Embryonic facial prominence (tissue), 1 donor: Measurements from ENCODE around the gene ZSCAN30.
"Not testable (repeated sequence)": the region's sequence is repeated elsewhere in the genome, so short reads cannot be mapped to it uniquely, and the experiment has no call there.

Experiments
- DNase-seq: peaks from one replicate; pipeline ENCODE4 v3.0.0-alpha.2; 2016; ENCODE audit errors: extremely low spot score

Gene ZSCAN30

DNA sequence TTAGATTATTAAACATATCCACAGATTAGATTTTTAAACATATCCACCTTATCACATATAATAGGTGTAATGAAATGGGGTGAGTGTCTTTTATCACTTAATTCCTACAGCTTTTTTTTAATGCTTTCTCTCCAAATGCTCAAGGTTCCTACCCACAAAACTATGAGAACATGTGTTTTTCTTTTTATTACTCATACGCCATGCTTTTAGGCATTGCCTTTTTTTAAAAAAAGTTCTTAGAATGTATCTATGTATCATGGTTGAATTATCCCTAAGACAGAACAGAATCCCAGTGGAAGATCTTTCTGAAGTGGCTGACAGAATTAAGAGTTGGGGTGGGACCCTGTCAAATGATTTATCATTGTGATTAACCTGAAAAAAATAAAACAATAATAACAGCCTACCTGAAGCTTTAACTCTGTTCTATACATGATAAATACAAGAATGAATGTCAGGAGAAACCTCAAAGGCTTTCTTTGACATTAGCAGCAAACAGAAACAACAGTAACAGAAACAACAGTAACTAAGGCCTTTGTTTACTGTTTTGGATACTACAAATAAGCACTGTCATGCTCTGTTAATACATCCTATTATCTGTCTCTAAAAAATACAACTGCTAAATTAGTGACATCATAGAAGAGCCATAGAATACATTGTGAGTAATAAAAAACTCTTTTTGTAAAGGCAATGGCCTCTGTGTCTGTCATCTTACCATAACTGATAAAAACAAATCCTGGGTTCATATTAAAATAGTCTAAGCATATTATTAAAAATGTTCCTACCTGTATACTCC lies 53.3 kb downstream of the ZSCAN30 start:
- DNase-seq = no peak

DNA sequence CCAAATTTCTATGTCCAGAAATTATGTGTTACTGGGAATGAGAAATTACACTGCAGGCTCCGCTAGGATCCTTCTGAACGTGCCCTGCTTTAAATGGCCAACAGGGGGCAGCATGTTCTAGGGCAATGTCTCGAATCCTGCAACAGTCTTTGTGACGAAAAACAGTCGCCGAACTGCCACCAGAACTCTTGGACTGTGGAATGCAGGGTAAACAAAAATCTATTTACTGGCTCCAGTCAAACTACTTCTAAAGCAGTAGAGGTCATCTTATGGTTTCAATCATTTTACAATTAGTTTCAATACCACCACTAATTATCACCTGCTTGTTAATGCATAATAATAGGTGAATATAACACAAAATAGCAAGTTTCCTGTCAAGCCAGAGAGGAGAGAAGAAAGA lies 59.0 kb downstream of the ZSCAN30 start:
- DNase-seq = peak; percentile 32

DNA sequence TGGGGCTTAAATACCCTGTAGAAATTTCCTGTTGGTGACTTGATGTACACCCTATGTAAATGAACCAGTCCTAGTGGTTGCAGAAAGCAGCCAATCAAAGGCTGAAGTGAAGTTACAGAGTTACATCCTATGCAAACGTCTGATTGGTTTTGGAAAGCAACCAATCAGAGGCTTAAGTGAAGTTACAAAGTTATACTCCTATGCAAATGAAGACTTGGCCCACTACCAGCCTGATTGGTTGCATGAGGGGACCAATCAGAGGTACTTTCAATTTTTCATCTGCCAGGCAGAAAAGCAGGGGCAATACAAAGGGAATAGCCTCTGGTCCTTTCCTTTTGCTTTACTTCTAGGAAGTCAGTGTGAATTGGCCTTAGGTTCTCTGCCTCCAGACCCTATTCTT lies 62.8 kb downstream of the ZSCAN30 start:
- no peak for DNase-seq

DNA sequence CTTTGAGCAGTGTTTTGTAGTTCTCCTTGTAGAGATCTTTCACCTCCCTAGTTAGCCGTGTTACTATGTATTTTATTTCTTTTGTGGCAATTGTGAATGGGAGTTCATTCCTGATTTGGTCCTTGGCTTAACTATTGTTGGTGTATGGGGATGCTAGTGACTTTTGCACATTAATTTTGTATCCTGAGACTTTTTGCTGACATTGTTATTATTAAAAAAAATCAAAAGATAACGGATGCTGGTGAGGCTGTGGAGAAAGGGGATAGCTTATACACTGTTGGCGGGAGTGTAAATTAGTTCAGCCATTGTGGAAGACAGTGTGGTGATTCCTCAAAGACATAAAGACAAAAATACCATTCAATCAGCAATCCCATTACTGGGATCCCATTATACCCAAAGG lies 66.2 kb downstream of the ZSCAN30 start:
- no peak for DNase-seq

DNA sequence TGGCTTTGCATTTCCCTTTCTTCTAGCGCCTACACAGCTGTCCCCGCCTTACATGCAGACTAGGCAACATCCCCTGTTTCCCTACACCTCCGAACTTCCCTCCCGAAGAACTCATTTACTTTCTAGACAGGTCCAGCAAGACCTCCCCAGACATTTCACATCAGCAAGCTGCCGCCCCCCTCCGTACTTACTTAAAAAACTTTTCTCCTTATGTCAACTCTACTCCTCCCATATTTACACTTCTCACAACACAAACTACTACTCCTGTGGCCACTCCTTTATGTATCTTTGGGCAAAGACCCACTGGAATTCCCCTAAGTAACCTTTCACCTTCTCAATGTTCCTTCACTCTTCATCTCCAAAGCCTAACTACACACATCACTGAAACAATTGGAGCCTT lies 69.6 kb downstream of the ZSCAN30 start:
- no peak for DNase-seq

DNA sequence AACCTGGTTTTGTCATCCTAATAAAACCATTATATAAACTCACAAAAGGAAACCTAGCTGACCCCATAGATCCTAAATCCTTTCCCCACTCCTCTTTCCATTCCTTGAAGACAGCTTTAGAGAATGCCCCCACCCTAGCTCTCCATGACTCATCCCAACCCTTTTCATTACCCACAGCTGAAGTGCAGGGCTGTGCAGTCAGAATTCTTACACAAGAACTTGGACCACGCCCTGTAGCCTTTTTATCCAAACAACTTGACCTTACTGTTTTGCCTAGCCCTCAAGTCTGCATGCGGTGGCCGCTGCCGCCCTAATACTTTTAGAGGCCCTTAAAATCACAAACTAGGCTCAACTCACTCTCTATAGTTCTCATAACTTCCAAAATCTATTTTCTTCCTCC lies 70.7 kb downstream of the ZSCAN30 start:
- not testable (repeated sequence) for DNase-seq

DNA sequence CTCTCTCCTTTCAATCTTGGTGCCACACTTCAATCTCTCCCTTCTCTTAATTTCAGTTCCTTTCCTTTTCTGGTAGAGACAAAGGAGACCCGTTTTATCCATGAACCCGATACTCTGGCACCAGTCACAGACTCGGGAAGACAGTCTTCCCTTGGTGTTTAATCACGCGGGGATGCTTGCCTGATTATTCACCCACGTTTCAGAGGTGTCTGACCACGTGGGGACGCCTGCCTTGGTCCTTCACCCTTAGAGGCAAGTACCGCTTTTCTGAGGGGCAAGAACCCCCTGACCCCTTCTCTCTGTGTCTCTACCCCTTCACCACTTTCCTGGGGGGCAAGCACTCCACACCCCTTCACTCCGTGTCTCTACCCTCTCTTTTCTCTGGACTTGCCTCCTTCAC lies 73.4 kb downstream of the ZSCAN30 start:
- not testable (repeated sequence) for DNase-seq

DNA sequence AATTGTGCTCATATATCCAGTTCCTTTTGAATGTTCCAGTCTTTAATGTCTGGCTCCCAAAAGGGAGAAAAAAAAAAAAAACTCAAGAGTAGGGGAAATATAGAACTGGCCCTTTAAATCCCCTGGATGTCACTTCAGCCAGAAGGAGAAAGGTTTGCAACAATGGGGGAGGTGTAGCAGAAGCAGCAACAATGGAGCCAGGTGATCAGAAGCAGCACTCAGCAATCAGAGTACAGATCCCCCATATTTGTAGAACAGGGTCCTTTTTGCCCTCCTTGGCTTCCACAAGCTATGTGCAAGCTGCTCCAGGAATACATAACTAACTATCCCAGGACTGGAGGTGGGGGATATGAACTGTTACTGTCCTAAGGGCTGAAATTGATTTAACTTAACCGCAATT lies 75.0 kb downstream of the ZSCAN30 start:
- DNase-seq = no peak

DNA sequence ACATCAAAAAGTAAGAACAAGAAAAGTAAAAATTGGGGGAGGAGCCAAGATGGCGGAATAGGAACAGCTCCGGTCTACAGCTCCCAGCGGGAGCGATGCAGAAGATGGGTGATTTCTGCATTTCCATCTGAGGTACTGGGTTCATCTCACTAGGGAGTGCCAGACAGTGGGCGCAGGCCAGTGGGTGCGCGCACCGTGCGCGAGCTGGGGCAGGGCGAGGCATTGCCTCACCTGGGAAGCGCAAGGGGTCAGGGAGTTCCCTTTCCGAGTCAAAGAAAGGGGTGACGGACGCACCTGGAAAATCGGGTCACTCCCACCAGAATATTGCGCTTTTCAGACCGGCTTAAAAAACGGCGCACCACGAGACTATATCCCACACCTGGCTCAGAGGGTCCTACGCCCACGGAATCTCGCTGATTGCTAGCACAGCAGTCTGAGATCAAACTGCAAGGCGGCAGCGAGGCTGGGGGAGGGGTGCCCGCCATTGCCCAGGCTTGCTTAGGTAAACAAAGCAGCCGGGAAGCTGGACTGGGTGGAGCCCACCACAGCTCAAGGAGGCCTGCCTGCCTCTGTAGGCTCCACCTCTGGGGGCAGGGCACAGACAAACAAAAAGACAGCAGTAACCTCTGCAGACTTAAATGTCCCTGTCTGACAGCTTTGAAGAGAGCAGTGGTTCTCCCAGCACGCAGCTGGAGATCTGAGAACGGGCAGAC lies 84.1 kb downstream of the ZSCAN30 start:
- not testable (repeated sequence) for DNase-seq

DNA sequence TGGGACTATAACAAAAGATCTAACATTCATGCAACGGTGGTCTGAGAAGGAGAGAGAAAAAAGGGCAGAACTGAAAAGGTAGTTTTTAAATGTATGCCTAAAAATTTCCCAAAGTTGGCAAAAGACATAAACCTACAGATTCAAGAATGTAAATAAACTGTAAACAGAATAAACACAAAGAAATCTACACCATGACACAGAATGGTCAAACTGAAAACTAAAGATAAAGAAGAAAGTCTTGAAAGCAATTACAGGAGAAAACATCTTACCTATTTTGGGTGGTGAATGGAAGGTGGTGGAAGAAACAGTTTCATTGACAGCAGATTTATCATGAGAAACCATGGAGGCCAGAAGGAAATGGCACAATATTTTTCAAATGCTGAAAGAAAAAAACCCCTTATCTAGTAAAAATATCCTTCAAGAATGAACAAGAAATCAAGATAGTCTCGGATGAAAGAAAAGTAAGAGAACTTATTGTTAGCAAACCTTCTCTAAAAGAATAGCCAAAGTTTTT lies 84.8 kb downstream of the ZSCAN30 start:
- DNase-seq = no peak

DNA sequence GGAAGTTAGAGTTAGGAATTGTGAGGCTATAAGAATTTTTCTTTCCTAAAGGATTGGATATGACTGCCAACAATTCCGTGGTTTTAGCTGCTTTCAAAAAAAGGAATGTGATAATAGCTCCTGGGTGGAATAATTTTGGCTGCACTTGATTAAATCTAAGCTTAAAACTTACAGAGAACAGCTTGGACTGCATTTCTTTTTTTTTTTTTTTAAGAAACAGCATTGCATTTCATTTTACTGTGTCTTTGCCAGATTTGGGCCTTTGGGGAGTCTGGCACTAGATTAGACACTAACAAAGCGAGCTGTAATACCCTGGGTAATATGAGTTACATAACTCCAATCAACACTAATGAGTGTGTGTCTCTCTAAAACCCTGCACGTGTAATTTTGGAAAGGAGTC lies 87.0 kb downstream of the ZSCAN30 start:
- peak; percentile 5 for DNase-seq

DNA sequence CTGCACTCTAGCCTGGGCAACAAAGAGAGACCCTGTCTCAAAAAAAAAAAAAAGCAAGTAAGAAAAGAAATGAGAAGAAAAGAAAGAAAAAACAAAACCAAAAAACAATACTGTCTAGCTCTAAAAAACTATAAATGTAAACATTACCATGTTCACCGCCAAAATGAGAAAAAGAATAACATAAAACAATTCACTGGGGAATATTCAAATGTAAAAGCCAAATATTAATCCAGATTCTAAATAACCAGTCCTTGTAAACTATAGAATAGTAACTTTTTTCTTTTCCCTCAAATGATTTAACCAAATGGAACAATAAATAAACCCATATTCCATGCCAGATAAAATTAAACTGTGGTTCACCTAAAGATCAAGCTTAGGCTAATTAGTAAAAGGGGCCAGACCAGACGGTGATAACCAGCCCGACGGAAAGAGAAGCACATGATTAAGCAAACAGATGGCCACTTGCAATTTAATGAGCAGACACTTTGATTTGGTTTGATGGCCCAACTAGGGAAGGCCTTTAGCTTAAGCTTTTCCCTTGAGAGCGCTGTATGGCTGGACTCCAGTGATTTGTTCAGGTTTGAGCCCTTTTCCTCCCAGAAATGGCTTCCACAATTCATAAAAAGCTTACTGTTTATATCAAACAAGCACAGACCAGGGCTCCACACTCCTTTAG lies 88.6 kb downstream of the ZSCAN30 start:
- DNase-seq = no peak
